ENCODE results near the gene PCDHB14. TPM values are rescaled to one million over a fixed set of nuclear protein-coding genes. Genes with fewer than 3 reads are reported as not detected.
A peak's percentile ranks its signal among the peaks of the same experiment; 100 is the strongest.
"Not testable (repeated sequence)": the region's sequence is repeated elsewhere in the genome, so short reads cannot be mapped to it uniquely, and the experiment has no call there.

The PCDHB14 gene
- total RNA-seq, 4 donors from 2014 or later, result 1.4 to 3.3 (median 2.8) TPM

- DNase-seq; H3K27me3 ChIP-seq; intact Hi-C loops (cut with DNase I; ENCODE audit: low total_unique reads); in situ Hi-C loops (cut with MboI; ENCODE audit: low pct_ligation_motif_present in 1 of 4, low pct_unique_long_range_greater_than_20kb in 1 of 4, low sequenced_read_pairs in 3 of 4); H3K4me3 ChIP-seq; H3K4me1 ChIP-seq; H3K36me3 ChIP-seq; H3K27ac ChIP-seq: not testable (repeated sequence)
- H3K9me3 ChIP-seq, result peaks cover 44 to 62% of the 10 kb centered on the region in 2 donors
- 48 to 100% methylated on average over 1 to 15 of the region's 30 CpGs for WGBS, 2 donors (ENCODE audit: low coverage in 1 of 2)
These were observed 2.3 kb downstream of the PCDHB14 start for GRCh38 chr5:141225421-141225820.

- Histone ChIP-seq H3K27me3 (no peaks in the 10 kb centered on the region), H3K36me3 (no peaks in the 10 kb centered on the region), H3K4me1 (no peaks in the 10 kb centered on the region), H3K27ac (no peak overlapping the region), H3K9me3 (peaks cover 65 to 89% of the 10 kb centered on the region in 2 donors), H3K4me3 (peak overlapping the region in 1 of 4 donors; percentile 3)
- in situ Hi-C loops (cut with MboI; ENCODE audit: low pct_ligation_motif_present in 1 of 4, low pct_unique_long_range_greater_than_20kb in 1 of 4, low sequenced_read_pairs in 3 of 4) (no loop called here), intact Hi-C loops (cut with DNase I; ENCODE audit: low total_unique reads) (no loop called here)
- WGBS, 2 donors (ENCODE audit: low coverage in 1 of 2), result 2 to 23% methylated on average over 6 to 15 of the region's 15 CpGs
- TF ChIP-seq CTCF (IDR thresholded peaks at IDR 0.05) (peak in 1 of 5 experiments; percentile 14), EP300 (IDR thresholded peaks at IDR 0.05; ENCODE audit: low read depth) (no peak)
- no peak for DNase-seq
These were observed 11.0 kb downstream of the PCDHB14 start for GRCh38 chr5:141234109-141234667.

GRCh38 chr5:141235922-141236321 lies 12.8 kb downstream of the PCDHB14 start:
- 75% methylated on average over 40 of the region's 40 CpGs; no CpG with 5 or more reads in 1 of the 2 donors for WGBS, 2 donors (ENCODE audit: low coverage in 1 of 2)
- H3K4me1 ChIP-seq; H3K4me3 ChIP-seq; H3K27me3 ChIP-seq; H3K36me3 ChIP-seq; DNase-seq; intact Hi-C loops (cut with DNase I; ENCODE audit: low total_unique reads); in situ Hi-C loops (cut with MboI; ENCODE audit: low pct_ligation_motif_present in 1 of 4, low pct_unique_long_range_greater_than_20kb in 1 of 4, low sequenced_read_pairs in 3 of 4); H3K27ac ChIP-seq: not testable (repeated sequence)
- peaks cover 73 to 98% of the 10 kb centered on the region in 2 donors for H3K9me3 ChIP-seq

GRCh38 chr5:141236516-141237313 lies 13.6 kb downstream of the PCDHB14 start:
- H3K4me1 ChIP-seq, result no peaks in the 10 kb centered on the region
- WGBS, 2 donors (ENCODE audit: low coverage in 1 of 2), result 55 to 58% methylated on average over 6 to 32 of the region's 32 CpGs
- no peak overlapping the region for H3K27ac ChIP-seq
- TF ChIP-seq EP300 (IDR thresholded peaks at IDR 0.05; ENCODE audit: low read depth) (no peak), POLR2A (IDR thresholded peaks at IDR 0.05) (no peak), CTCF (IDR thresholded peaks at IDR 0.05) (no peak), POLR2AphosphoS5 (IDR thresholded peaks at IDR 0.05) (no peak)
- intact Hi-C loops (cut with DNase I; ENCODE audit: low total_unique reads) (no loop called here), in situ Hi-C loops (cut with MboI; ENCODE audit: low pct_ligation_motif_present in 1 of 4, low pct_unique_long_range_greater_than_20kb in 1 of 4, low sequenced_read_pairs in 3 of 4) (no loop called here)
- H3K36me3 ChIP-seq, result no peaks in the 10 kb centered on the region
- peaks cover 71 to 99% of the 10 kb centered on the region in 2 donors for H3K9me3 ChIP-seq
- H3K4me3 ChIP-seq, result no peak overlapping the region
- DNase-seq, result no peak
- no peaks in the 10 kb centered on the region for H3K27me3 ChIP-seq

- no peaks in the 10 kb centered on the region for H3K36me3 ChIP-seq
- in situ Hi-C loops (cut with MboI; ENCODE audit: low pct_ligation_motif_present in 1 of 4, low pct_unique_long_range_greater_than_20kb in 1 of 4, low sequenced_read_pairs in 3 of 4) (no loop called here), intact Hi-C loops (cut with DNase I; ENCODE audit: low total_unique reads) (no loop called here)
- 77% methylated on average over 29 of the region's 43 CpGs; no CpG with 5 or more reads in 1 of the 2 donors for WGBS, 2 donors (ENCODE audit: low coverage in 1 of 2)
- H3K27me3 ChIP-seq, result no peaks in the 10 kb centered on the region
- no peak overlapping the region for H3K27ac ChIP-seq
- no peak overlapping the region for H3K4me3 ChIP-seq
- TF ChIP-seq POLR2A (IDR thresholded peaks at IDR 0.05) (no peak), EP300 (IDR thresholded peaks at IDR 0.05; ENCODE audit: low read depth) (no peak), POLR2AphosphoS5 (IDR thresholded peaks at IDR 0.05) (no peak), CTCF (IDR thresholded peaks at IDR 0.05) (no peak)
- DNase-seq, result no peak
- H3K4me1 ChIP-seq, result no peaks in the 10 kb centered on the region
- H3K9me3 ChIP-seq, result peaks cover 71 to 99% of the 10 kb centered on the region in 2 donors
These were observed 18.4 kb downstream of the PCDHB14 start for GRCh38 chr5:141241496-141241895.

Measured in transverse colon (tissue), 4 donors.